ENCODE data around the gene SLC25A19.

DNA sequence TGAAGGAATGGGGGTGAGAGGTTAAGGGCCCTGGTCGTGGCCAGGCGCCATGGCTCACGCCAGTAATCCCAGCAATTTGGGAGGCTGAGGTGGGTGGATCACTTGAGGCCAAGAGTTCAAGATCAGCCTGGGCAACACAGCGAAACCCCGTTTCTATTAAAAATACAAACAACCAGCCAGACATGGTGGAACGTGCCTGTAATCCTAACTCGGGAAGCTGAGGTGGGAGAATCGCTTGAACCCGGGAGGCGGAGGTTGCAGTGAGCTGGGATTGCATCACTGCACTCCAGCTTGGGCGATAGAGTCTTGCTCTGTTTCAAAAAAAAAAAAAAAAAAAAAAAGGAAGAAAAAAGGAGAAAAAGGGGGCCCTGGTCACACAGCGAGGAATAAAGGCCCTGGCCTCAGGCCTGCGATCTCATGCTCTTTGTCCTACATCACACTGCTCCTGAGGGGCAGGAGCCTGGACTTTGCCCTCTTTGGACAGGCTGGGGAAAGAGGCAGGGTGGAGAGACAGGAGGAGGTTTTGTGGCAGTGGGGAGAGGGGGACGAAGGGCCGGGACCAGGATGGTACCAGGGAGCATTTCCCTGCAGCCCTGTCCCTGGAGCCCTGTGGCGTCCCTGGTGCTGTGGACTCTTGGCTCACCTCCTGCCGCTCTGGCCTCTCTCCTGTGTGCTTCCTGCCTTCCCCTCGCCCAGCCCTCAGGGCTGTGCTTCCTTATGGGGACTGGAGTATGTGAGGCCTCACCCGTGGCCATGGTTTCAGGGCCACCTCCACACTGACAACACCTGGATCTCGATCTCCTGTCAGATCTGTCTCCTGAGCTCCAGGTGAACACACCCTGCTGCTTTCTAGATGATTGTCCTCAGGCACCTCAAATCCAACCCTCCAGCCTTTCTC, 19.7 kb upstream of the SLC25A19 start:
- TF ChIP-seq, protein P1, sequence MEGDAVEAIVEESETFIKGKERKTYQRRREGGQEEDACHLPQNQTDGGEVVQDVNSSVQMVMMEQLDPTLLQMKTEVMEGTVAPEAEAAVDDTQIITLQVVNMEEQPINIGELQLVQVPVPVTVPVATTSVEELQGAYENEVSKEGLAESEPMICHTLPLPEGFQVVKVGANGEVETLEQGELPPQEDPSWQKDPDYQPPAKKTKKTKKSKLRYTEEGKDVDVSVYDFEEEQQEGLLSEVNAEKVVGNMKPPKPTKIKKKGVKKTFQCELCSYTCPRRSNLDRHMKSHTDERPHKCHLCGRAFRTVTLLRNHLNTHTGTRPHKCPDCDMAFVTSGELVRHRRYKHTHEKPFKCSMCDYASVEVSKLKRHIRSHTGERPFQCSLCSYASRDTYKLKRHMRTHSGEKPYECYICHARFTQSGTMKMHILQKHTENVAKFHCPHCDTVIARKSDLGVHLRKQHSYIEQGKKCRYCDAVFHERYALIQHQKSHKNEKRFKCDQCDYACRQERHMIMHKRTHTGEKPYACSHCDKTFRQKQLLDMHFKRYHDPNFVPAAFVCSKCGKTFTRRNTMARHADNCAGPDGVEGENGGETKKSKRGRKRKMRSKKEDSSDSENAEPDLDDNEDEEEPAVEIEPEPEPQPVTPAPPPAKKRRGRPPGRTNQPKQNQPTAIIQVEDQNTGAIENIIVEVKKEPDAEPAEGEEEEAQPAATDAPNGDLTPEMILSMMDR (IDR thresholded peaks at IDR 0.05) = no peak
- TF ChIP-seq SIN3A (IDR thresholded peaks at IDR 0.05; ENCODE audit: borderline replicate concordance, insufficient read depth, low read depth, low read length) = no peak
- TF ChIP-seq, protein P2, sequence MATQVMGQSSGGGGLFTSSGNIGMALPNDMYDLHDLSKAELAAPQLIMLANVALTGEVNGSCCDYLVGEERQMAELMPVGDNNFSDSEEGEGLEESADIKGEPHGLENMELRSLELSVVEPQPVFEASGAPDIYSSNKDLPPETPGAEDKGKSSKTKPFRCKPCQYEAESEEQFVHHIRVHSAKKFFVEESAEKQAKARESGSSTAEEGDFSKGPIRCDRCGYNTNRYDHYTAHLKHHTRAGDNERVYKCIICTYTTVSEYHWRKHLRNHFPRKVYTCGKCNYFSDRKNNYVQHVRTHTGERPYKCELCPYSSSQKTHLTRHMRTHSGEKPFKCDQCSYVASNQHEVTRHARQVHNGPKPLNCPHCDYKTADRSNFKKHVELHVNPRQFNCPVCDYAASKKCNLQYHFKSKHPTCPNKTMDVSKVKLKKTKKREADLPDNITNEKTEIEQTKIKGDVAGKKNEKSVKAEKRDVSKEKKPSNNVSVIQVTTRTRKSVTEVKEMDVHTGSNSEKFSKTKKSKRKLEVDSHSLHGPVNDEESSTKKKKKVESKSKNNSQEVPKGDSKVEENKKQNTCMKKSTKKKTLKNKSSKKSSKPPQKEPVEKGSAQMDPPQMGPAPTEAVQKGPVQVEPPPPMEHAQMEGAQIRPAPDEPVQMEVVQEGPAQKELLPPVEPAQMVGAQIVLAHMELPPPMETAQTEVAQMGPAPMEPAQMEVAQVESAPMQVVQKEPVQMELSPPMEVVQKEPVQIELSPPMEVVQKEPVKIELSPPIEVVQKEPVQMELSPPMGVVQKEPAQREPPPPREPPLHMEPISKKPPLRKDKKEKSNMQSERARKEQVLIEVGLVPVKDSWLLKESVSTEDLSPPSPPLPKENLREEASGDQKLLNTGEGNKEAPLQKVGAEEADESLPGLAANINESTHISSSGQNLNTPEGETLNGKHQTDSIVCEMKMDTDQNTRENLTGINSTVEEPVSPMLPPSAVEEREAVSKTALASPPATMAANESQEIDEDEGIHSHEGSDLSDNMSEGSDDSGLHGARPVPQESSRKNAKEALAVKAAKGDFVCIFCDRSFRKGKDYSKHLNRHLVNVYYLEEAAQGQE (IDR thresholded peaks at IDR 0.05; ENCODE audit: insufficient read depth in 1 of 2, low read depth in 2 of 2, low read length in 1 of 2) = no peak
- TF ChIP-seq POLR2AphosphoS5 (IDR thresholded peaks at IDR 0.05; ENCODE audit: low read depth, low read length) = no peak
